Kidney glomerular epithelial cell (primary cell): Measurements from ENCODE around the gene IL1RL1.

Experiments used
- DNase-seq: peaks from one replicate; lab custom pipeline; 2025; lab: John Stamatoyannopoulos, UW

IL1RL1 gene

DNA sequence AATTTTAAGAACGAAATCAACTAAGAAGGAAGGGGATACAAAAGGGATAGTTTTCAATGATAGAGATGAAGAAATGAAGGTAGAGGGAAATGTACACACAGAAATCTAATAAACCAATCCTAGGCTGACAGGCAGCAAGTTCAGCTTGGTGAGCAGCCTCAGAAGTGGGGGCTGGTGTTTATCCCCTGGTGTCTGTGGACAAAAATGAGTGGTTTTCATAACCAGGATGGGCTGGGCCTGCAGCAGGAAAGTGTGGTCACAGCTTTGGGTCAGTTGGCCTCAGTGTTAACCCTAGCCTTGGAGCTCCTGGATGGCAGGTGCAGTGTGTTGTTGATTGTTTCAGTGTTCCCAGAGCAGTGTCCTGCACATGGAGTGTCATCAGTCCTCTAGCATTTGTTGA, 58.5 kb downstream of the IL1RL1 start:
- no peak for DNase-seq

- DNase-seq = no peak
These were observed 64.8 kb downstream of the IL1RL1 start for GRCh38 chr2:102376052-102376591.

DNA sequence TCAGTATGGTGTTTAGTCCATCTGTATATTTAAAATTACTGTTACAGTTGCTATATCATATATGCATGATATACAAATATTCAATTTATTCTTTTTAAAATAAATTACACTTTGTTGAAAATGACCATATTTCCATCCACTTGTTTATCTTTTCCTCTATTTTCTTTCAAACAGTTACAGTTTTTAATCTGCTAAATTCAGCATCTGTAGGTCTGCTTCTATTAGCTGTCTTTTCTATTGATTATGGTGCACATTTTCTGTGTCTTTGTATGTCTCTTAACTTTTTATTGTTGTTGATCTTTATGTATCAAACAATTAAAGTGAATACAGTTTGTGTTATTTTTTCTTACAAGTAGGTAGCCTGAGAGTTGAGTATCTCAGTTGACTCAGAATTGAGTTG, 72.4 kb downstream of the IL1RL1 start:
- no peak for DNase-seq

DNA sequence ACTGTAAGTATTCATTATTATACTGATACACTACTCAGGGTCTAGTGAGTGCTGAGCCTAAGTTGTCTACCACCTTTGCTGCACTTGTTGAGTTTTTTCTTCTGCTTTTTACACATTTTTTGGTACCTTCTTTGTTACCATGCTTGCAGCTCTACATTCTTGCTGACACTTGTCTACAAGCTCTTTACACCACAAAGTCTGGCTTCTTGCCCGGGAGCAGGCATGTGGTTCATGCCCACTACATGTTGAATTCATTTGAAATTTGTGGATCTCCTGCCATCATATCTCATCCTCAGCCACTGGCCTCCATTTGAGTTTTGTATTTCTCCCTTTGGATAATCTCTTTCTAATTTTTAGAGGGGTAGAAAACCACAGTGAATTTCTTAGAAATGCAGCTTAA, 74.2 kb downstream of the IL1RL1 start:
- DNase-seq = no peak

DNA sequence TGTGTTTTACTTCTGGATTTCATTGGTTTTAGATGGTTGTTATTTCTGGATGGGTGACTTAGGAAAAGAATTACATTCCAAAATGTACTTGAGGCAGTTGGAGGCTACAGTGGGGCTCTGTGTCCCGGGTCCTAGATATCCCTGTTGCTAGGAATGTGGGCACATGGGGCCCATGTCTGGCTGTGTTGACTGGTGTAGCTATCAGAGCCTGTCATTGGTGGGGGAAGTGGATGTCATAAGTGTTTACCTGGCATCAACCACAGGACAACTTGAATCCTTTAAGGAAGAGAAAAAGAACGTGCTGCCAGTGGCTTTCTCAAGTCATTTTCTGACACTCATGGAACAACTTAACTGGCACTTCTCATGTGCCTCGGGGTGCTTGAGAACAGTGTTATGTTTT, 74.6 kb downstream of the IL1RL1 start:
- no peak for DNase-seq

GRCh38 chr2:102386867-102387541, 75.6 kb downstream of the IL1RL1 start:
- DNase-seq = no peak

DNA sequence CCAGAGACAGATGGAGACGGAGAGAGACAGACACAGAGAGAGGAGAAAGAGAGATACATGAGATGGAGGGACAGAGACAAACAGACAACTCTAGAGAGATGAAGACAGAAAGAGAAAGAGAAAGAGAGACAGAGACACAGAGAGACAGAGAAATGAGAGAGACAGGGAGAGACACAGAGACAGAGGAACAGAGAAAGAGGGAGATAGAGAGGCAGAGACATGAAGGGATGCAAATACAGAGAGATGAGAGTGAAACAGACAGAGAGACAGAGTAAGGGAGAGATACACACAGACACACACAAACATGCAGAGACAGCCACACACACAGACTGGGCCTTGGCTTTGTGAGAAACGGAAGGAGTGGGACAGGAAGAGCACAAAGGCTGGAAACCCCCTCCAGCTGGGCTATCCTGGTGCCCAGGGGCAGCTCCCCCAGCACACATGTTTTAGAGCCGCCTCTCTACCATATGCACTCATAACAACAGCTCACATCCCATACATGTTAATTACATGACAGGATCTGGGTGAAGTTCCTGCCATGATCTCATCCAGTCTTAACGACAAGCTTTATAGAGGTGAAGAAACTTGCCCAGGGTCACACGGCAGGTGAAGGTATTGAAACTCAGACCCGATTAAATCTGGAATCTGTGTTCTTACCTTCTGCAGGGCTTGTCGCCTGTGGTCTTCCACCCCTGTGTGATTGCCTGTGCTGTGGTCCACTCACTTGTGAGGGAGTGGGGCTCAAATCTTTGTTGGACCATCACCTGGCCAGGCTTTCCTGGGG, 76.6 kb downstream of the IL1RL1 start:
- DNase-seq = no peak

DNA sequence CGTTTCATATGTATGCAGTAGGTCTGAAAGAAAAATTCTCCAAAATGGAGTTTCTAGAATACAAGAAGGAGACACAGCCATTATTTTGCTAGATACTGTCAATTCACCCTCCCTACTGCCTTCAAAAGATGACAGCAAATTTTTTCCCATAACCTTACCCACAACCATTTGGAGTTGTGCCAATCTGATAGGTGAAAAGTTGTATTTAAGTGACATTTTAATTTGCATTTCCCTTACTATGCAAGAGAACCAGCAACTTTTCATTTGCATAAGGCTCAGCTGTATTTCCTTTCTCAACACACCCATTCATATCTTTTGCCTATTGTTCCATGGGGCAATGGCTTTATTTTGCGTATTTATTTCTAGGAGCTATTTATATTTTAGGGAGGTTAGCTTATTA, 80.2 kb downstream of the IL1RL1 start:
- no peak for DNase-seq

GRCh38 chr2:102392096-102392495, 80.7 kb downstream of the IL1RL1 start:
- DNase-seq = no peak

DNA sequence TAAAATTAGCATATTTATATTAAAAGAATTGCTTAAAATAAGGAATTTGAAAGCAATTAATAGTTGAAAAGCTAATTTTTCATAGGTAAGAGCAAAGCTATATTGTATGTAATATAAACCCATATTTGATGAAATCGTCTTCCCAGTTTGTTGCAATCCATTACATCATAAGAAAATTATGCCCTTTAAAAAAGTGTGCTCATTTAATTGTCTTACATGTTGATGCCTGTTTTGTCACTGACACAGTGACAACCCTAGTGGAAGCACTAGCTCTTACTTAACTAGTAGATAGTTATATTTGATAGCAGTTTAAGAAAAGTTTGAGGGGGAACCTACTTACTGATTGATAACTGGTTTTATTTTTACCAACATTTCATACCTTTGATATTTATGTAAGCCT, 81.6 kb downstream of the IL1RL1 start:
- no peak for DNase-seq

GRCh38 chr2:102396012-102396411, 84.6 kb downstream of the IL1RL1 start:
- DNase-seq = no peak

GRCh38 chr2:102397209-102397608, 85.8 kb downstream of the IL1RL1 start:
- DNase-seq = no peak

GRCh38 chr2:102399499-102400141, 88.3 kb downstream of the IL1RL1 start:
- no peak for DNase-seq

DNA sequence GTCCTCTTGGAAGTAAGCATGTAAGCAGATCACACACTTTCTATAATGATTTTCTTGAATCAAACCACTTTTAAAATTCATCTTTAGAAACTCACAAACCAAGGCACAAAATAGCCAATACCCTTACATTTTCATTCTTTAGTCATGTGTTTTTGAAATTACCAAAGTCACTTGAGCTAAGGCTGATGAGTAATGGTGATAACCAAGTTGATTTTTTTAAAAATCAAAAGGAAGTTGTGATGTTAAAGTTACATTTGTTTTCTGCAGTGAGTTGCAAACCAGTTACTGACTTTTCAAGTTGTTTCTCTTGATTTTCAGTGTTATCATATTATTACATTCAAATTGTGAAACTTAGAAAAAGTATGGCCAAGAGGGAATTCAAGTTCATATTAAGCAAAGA, 90.1 kb downstream of the IL1RL1 start:
- DNase-seq = no peak
